Liver (tissue), 9 donors: ENCODE data around the gene PSMC4. TPM values are rescaled to one million over a fixed set of nuclear protein-coding genes. Genes with fewer than 3 reads are reported as not detected.

Experiments used
- DNase-seq: peaks from one replicate; pipeline ENCODE4 v3.0.0-alpha.2; 2017; ENCODE audit warnings: low spot score
- H3K27ac ChIP-seq, 2 donors: one replicate each; pipeline ENCODE4 v1.7.0; 2013; ENCODE audit warnings: inconsistent platforms in 2 of 2, low read length in 2 of 2, control low read depth in 1 of 2, low read depth in 1 of 2, mild to moderate bottlenecking in 1 of 2
- H3K27me3 ChIP-seq, 4 donors: one replicate each; pipeline versions ENCODE4 v1.6.1 to v1.7.0; 2013; ENCODE audit warnings: low read length in 3 of 4, inconsistent platforms in 1 of 4, mild to moderate bottlenecking in 1 of 4, moderate library complexity in 1 of 4; ENCODE audit not compliant: control insufficient read depth in 4 of 4, insufficient read depth in 4 of 4
- H3K36me3 ChIP-seq, 4 donors: one replicate each; pipeline versions ENCODE4 v1.6.1 to v1.7.0; 2013; ENCODE audit warnings: low read length in 3 of 4, mild to moderate bottlenecking in 3 of 4, low read depth in 1 of 4, moderate library complexity in 1 of 4; ENCODE audit not compliant: control insufficient read depth in 4 of 4, insufficient read depth in 3 of 4
- H3K4me1 ChIP-seq, 4 donors: one replicate each; pipeline versions ENCODE4 v1.6.1 to v1.7.0; 2013; ENCODE audit warnings: low read length in 3 of 4, mild to moderate bottlenecking in 3 of 4, moderate library complexity in 1 of 4; ENCODE audit not compliant: control insufficient read depth in 4 of 4, insufficient read depth in 4 of 4
- H3K4me3 ChIP-seq, 3 donors: one replicate each; pipeline versions ENCODE4 v1.6.1 to v1.7.0; 2013; ENCODE audit warnings: low read length in 3 of 3, control low read depth in 1 of 3, low read depth in 1 of 3, mild to moderate bottlenecking in 1 of 3
- H3K9ac ChIP-seq, 2 donors: one replicate each; pipeline ENCODE4 v1.7.0; 2013; ENCODE audit warnings: low read length in 2 of 2, mild to moderate bottlenecking in 2 of 2, moderate library complexity in 2 of 2, control low read depth in 1 of 2, low read depth in 1 of 2
- H3K9me3 ChIP-seq, 4 donors: one replicate each; pipeline versions ENCODE4 v1.6.1 to v1.7.0; 2013; ENCODE audit warnings: low read length in 3 of 4; ENCODE audit not compliant: control insufficient read depth in 4 of 4
- EGR1 ChIP-seq, 2 donors: IDR thresholded peaks; 2 replicates each; pipeline ENCODE4 v1.6.1; 2016 to 2018; ENCODE audit warnings: antibody characterized with exemption in 2 of 2, low read depth in 2 of 2
- FOXA2 ChIP-seq: IDR thresholded peaks from 2 replicates; pipeline ENCODE4 v1.6.1; 2016; ENCODE audit warnings: antibody characterized with exemption
- HNF4A ChIP-seq, 2 donors: conservative IDR thresholded peaks; 2 replicates each; pipeline ENCODE4 v1.6.1; 2016; ENCODE audit warnings: antibody characterized with exemption in 2 of 2, mild to moderate bottlenecking in 2 of 2
- HNF4G ChIP-seq: IDR thresholded peaks from 2 replicates; pipeline ENCODE4 v1.6.1; 2016; ENCODE audit warnings: antibody characterized with exemption
- JUND ChIP-seq, 2 donors: IDR thresholded peaks; 2 replicates each; pipeline ENCODE4 v1.6.1; 2016; ENCODE audit warnings: antibody characterized with exemption in 2 of 2
- NR2F2 ChIP-seq: IDR thresholded peaks from 2 replicates; pipeline ENCODE4 v1.6.1; 2016; ENCODE audit warnings: antibody characterized with exemption
- RXRA ChIP-seq, 2 donors: IDR thresholded peaks; 2 replicates each; pipeline ENCODE4 v1.6.1; 2017 to 2018; ENCODE audit warnings: antibody characterized with exemption in 2 of 2, mild to moderate bottlenecking in 1 of 2
- SP1 ChIP-seq: IDR thresholded peaks from 2 replicates; pipeline ENCODE4 v1.6.1; 2018; ENCODE audit warnings: antibody characterized with exemption, mild to moderate bottlenecking
- TAF1 ChIP-seq: conservative IDR thresholded peaks from 2 replicates; pipeline ENCODE4 v1.6.1; 2016; ENCODE audit warnings: antibody characterized with exemption, mild to moderate bottlenecking
- YY1 ChIP-seq: IDR thresholded peaks from 2 replicates; pipeline ENCODE4 v1.6.1; 2016; ENCODE audit warnings: antibody characterized with exemption, mild to moderate bottlenecking
- WGBS: extraction: QIAGEN DNeasy Blood & Tissue Kit; methylation state at CpG from one replicate; pipeline ENCODE4 v1.1.7; 2013; 5-methylcytosine and 5-hydroxymethylcytosine counted together
- polyA plus RNA-seq, 2 donors: library from polyadenylated mRNA; stranded (reverse) in 1 of 2; unstranded in 1 of 2; fragments of 200-250 nt in 1 of 2; fragments of >200 nt in 1 of 2; fragmentation: Nextera tagmentation in 1 of 2; extraction: Ambion mirVana in 1 of 2; gene quantifications; one replicate each; pipeline versions ENCODE4 v1.2.1 to v1.2.3, GENCODE V29; 2013 to 2015
- total RNA-seq, 2 donors: library from RNA; depleted of rRNA; stranded (reverse); fragments of >200 nt; gene quantifications; one replicate each; pipeline ENCODE4 v1.2.3, GENCODE V29; 2014
- TF ChIP-seq, protein P1 (sequence below): IDR thresholded peaks from 2 replicates; pipeline ENCODE4 v1.6.1; 2016; ENCODE audit warnings: antibody characterized with exemption
- TF ChIP-seq, protein P2 (sequence below): fragments of 150-350 bp; IDR thresholded peaks from 2 replicates; pipeline ENCODE4 v1.5.1; 2017; ENCODE audit warnings: improper control_type of control experiment, low read depth, low read length; ENCODE audit not compliant: missing input control
- TF ChIP-seq, protein P3 (sequence below): IDR thresholded peaks from 2 replicates; pipeline ENCODE4 v1.6.1; 2016; ENCODE audit warnings: antibody characterized with exemption, mild to moderate bottlenecking
- TF ChIP-seq, protein P4 (sequence below): IDR thresholded peaks from 2 replicates; pipeline ENCODE4 v1.6.1; 2016; ENCODE audit warnings: antibody characterized with exemption
- TF ChIP-seq, protein P5 (sequence below): IDR thresholded peaks from 2 replicates; pipeline ENCODE4 v1.6.1; 2016; ENCODE audit warnings: antibody characterized with exemption
- donor health status: healthy.
- donor health status: healthy.
- donor health status: healthy.
- donor health status: healthy.
- donor health status: healthy.

PSMC4 gene
- total and polyA plus RNA-seq, 4 donors, result 46.0 to 89.3 (median 79.7) TPM

DNA sequence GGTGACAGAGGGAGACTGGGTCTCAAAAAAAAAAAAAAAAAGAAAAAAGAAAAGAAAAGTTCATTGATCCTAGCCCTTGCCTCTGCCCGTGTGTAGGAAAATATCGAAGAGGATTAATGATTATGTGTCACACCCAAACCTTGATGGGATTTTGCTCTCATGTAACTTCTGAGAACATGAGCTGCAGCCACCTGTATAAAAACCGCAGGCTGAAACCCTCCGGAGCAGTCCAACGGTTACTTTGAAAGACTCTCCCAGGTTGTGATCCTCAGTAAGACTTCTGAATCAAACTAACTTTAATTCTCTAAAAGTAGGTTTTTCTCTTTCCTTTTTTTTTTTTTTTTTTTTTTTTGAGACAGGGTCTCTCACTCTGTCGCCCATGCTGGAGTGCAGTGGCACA lies 4.3 kb upstream of the PSMC4 start:
- Histone ChIP-seq H3K36me3 (peaks cover 0 to 3% (median 0%) of the 10 kb centered on the region in 4 donors), H3K9ac (no peak overlapping the region), H3K4me1 (peaks cover 0 to 13% (median 3%) of the 10 kb centered on the region in 4 donors), H3K27ac (no peak overlapping the region), H3K27me3 (no peaks in the 10 kb centered on the region), H3K4me3 (no peak overlapping the region), H3K9me3 (no peaks in the 10 kb centered on the region)
- WGBS, result 91% methylated on average over 6 of the region's 6 CpGs
- no peak for TF ChIP-seq EGR1 (IDR thresholded peaks at IDR 0.05; ENCODE audit: low read depth in 2 of 2)
- DNase-seq, result no peak

DNA sequence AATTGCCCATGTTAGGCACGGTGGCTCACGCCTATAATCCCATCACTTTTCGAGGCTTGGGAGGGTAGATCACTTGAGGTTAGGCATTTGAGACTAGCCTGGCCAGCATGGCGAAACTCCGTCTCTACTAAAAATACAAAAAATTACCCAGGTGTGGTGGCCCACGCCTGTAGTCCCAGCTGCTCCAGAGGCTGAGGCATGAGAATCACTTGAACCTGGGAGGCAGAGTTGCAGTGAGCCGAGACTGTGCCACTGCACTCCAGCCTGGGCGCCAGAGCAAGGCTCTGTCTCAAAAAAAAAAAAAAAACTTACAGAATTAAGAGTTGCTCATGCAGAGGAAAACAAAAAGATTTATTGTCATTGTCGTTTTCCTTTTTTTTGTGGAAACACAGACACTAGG lies 3.4 kb upstream of the PSMC4 start:
- 95% methylated on average over 9 of the region's 9 CpGs for whole genome bisulfite sequencing
- peaks cover 0 to 4% (median 2%) of the 10 kb centered on the region in 4 donors for H3K36me3 ChIP-seq

More for the DNA sequence above, 3.4 kb upstream of the PSMC4 start:
- Histone ChIP-seq H3K27me3 (no peaks in the 10 kb centered on the region), H3K9me3 (no peaks in the 10 kb centered on the region), H3K27ac (no peak overlapping the region), H3K4me3 (no peak overlapping the region), H3K9ac (no peak overlapping the region), H3K4me1 (peaks cover 4 to 22% (median 11%) of the 10 kb centered on the region in 4 donors)
- DNase-seq, result no peak
- TF ChIP-seq, protein P1, sequence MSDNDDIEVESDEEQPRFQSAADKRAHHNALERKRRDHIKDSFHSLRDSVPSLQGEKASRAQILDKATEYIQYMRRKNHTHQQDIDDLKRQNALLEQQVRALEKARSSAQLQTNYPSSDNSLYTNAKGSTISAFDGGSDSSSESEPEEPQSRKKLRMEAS, result no peak
- TF ChIP-seq, protein P2, sequence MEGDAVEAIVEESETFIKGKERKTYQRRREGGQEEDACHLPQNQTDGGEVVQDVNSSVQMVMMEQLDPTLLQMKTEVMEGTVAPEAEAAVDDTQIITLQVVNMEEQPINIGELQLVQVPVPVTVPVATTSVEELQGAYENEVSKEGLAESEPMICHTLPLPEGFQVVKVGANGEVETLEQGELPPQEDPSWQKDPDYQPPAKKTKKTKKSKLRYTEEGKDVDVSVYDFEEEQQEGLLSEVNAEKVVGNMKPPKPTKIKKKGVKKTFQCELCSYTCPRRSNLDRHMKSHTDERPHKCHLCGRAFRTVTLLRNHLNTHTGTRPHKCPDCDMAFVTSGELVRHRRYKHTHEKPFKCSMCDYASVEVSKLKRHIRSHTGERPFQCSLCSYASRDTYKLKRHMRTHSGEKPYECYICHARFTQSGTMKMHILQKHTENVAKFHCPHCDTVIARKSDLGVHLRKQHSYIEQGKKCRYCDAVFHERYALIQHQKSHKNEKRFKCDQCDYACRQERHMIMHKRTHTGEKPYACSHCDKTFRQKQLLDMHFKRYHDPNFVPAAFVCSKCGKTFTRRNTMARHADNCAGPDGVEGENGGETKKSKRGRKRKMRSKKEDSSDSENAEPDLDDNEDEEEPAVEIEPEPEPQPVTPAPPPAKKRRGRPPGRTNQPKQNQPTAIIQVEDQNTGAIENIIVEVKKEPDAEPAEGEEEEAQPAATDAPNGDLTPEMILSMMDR, result no peak
- TF ChIP-seq RXRA (IDR thresholded peaks at IDR 0.05), result no peak
- no peak for TF ChIP-seq HNF4A (conservative IDR thresholded peaks at IDR 0.05)
- no peak for TF ChIP-seq NR2F2
- no peak for TF ChIP-seq HNF4G
- TF ChIP-seq, protein P3, sequence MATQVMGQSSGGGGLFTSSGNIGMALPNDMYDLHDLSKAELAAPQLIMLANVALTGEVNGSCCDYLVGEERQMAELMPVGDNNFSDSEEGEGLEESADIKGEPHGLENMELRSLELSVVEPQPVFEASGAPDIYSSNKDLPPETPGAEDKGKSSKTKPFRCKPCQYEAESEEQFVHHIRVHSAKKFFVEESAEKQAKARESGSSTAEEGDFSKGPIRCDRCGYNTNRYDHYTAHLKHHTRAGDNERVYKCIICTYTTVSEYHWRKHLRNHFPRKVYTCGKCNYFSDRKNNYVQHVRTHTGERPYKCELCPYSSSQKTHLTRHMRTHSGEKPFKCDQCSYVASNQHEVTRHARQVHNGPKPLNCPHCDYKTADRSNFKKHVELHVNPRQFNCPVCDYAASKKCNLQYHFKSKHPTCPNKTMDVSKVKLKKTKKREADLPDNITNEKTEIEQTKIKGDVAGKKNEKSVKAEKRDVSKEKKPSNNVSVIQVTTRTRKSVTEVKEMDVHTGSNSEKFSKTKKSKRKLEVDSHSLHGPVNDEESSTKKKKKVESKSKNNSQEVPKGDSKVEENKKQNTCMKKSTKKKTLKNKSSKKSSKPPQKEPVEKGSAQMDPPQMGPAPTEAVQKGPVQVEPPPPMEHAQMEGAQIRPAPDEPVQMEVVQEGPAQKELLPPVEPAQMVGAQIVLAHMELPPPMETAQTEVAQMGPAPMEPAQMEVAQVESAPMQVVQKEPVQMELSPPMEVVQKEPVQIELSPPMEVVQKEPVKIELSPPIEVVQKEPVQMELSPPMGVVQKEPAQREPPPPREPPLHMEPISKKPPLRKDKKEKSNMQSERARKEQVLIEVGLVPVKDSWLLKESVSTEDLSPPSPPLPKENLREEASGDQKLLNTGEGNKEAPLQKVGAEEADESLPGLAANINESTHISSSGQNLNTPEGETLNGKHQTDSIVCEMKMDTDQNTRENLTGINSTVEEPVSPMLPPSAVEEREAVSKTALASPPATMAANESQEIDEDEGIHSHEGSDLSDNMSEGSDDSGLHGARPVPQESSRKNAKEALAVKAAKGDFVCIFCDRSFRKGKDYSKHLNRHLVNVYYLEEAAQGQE, result no peak
- TF ChIP-seq SP1, result no peak
- no peak for TF ChIP-seq FOXA2
- TF ChIP-seq, protein P4, sequence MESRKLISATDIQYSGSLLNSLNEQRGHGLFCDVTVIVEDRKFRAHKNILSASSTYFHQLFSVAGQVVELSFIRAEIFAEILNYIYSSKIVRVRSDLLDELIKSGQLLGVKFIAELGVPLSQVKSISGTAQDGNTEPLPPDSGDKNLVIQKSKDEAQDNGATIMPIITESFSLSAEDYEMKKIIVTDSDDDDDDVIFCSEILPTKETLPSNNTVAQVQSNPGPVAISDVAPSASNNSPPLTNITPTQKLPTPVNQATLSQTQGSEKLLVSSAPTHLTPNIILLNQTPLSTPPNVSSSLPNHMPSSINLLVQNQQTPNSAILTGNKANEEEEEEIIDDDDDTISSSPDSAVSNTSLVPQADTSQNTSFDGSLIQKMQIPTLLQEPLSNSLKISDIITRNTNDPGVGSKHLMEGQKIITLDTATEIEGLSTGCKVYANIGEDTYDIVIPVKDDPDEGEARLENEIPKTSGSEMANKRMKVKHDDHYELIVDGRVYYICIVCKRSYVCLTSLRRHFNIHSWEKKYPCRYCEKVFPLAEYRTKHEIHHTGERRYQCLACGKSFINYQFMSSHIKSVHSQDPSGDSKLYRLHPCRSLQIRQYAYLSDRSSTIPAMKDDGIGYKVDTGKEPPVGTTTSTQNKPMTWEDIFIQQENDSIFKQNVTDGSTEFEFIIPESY, result no peak
- no peak for TF ChIP-seq EGR1 (IDR thresholded peaks at IDR 0.05; ENCODE audit: low read depth in 2 of 2)
- TF ChIP-seq, protein P5, sequence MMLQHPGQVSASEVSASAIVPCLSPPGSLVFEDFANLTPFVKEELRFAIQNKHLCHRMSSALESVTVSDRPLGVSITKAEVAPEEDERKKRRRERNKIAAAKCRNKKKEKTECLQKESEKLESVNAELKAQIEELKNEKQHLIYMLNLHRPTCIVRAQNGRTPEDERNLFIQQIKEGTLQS, result no peak
- no peak for TF ChIP-seq YY1
- no peak for TF ChIP-seq JUND (IDR thresholded peaks at IDR 0.05)
- no peak for TF ChIP-seq TAF1
